Neural cell (in vitro differentiated cells): ENCODE measurements around the gene PLCB4. TPM values are rescaled to one million over a fixed set of nuclear protein-coding genes. Genes with fewer than 3 reads are reported as not detected.

Experiments
- H2AFZ ChIP-seq: fragments of 200-600, 300-800 bp; sonication (generic), shearing (Covaris generic); 2 replicates; pipeline ENCODE4 v1.6.0; 2014; ENCODE audit warnings: low read depth, mild to moderate bottlenecking, antibody characterized with exemption, low read length, moderate library complexity
- H3F3A ChIP-seq: fragments of 200-600 bp; shearing (Covaris generic); 2 replicates; pipeline ENCODE4 v1.6.1; 2016; ENCODE audit warnings: mild to moderate bottlenecking, moderate library complexity, mixed read lengths, antibody characterized with exemption, low read length; ENCODE audit not compliant: insufficient read depth, poor library complexity, severe bottlenecking
- H3K27ac ChIP-seq: fragments of 200-600, 300-800 bp; sonication (generic), shearing (Covaris generic); 2 replicates; pipeline ENCODE4 v1.5.1; 2014; ENCODE audit warnings: mild to moderate bottlenecking, low read length, moderate library complexity
- H3K27me3 ChIP-seq: fragments of 300-800, 200-600 bp; sonication (generic), shearing (Covaris generic); 2 replicates; pipeline ENCODE4 v1.6.0; 2014; ENCODE audit warnings: mild to moderate bottlenecking, low read depth, low read length, moderate library complexity; ENCODE audit not compliant: insufficient read depth
- H3K36me3 ChIP-seq: fragments of 300-800, 200-600 bp; sonication (generic), shearing (Covaris generic); 2 replicates; pipeline ENCODE4 v1.5.1; 2014; ENCODE audit warnings: mild to moderate bottlenecking, antibody characterized with exemption, low read length, moderate library complexity; ENCODE audit not compliant: insufficient read depth
- H3K4me2 ChIP-seq: fragments of 300-800, 200-600 bp; sonication (generic), shearing (Covaris generic); 2 replicates; pipeline ENCODE4 v1.6.0; 2014; ENCODE audit warnings: mild to moderate bottlenecking, low read length
- H3K4me3 ChIP-seq: fragments of 300-800, 200-600 bp; sonication (generic), shearing (Covaris generic); 2 replicates; pipeline ENCODE4 v1.5.1; 2014; ENCODE audit warnings: mild to moderate bottlenecking, low read length, moderate library complexity
- H3K79me2 ChIP-seq: fragments of 200-600 bp; shearing (Covaris generic); replicated peaks from 2 replicates; pipeline ENCODE4 v1.6.0; 2014; ENCODE audit warnings: mild to moderate bottlenecking, low read length, moderate library complexity; ENCODE audit not compliant: insufficient read depth
- H3K9ac ChIP-seq: fragments of 300-800, 200-600 bp; sonication (generic), shearing (Covaris generic); 2 replicates; pipeline ENCODE4 v1.6.1; 2016; ENCODE audit warnings: mild to moderate bottlenecking, low read length, mixed read lengths
- H3K9me2 ChIP-seq: fragments of 200-600 bp; shearing (Covaris generic); 2 replicates; pipeline ENCODE4 v1.6.1; 2016; ENCODE audit warnings: mild to moderate bottlenecking, low read length, mixed read lengths; ENCODE audit not compliant: insufficient read depth
- H3K9me3 ChIP-seq: fragments of 200-600, 300-800 bp; sonication (generic), shearing (Covaris generic); 2 replicates; pipeline ENCODE4 v1.6.1; 2016; ENCODE audit warnings: mild to moderate bottlenecking, mixed run types, low read length, moderate library complexity, mixed read lengths
- H4K20me1 ChIP-seq: fragments of 200-600 bp; shearing (Covaris generic); 2 replicates; pipeline ENCODE4 v1.6.1; 2016; ENCODE audit warnings: mild to moderate bottlenecking, mixed run types; ENCODE audit not compliant: insufficient read depth
- CTCF ChIP-seq: fragments of 450-650 bp; IDR thresholded peaks from 2 replicates; pipeline ENCODE4 v1.5.1; 2014; ENCODE audit warnings: antibody characterized with exemption, mild to moderate bottlenecking, moderate library complexity; ENCODE audit not compliant: poor library complexity, severe bottlenecking
- EP300 ChIP-seq: fragments of 450-650 bp; conservative IDR thresholded peaks from 2 replicates; pipeline ENCODE4 v1.6.1; 2014; ENCODE audit warnings: antibody characterized with exemption, mild to moderate bottlenecking, moderate library complexity; ENCODE audit not compliant: poor library complexity, severe bottlenecking
- EZH2 ChIP-seq: fragments of 200-600, 300-800 bp; shearing (Covaris generic), sonication (generic); IDR thresholded peaks from 2 replicates; pipeline ENCODE4 v1.6.1; 2014; ENCODE audit warnings: antibody characterized with exemption, low read length, borderline replicate concordance, mild to moderate bottlenecking; ENCODE audit not compliant: insufficient read depth, poor library complexity, severe bottlenecking
- MXI1 ChIP-seq: fragments of 450-650 bp; conservative IDR thresholded peaks from 2 replicates; pipeline ENCODE4 v1.6.1; 2014; ENCODE audit warnings: antibody characterized with exemption, mild to moderate bottlenecking; ENCODE audit not compliant: poor library complexity, severe bottlenecking
- POLR2AphosphoS5 ChIP-seq: IDR thresholded peaks from 2 replicates; pipeline ENCODE4 v1.6.1; 2012
- RAD21 ChIP-seq: fragments of 450-650 bp; conservative IDR thresholded peaks from 2 replicates; pipeline ENCODE4 v1.6.1; 2014; ENCODE audit warnings: antibody characterized with exemption, mild to moderate bottlenecking, moderate library complexity
- REST ChIP-seq: IDR thresholded peaks from 2 replicates; pipeline ENCODE4 v1.6.1; 2012; ENCODE audit warnings: borderline replicate concordance
- SMC3 ChIP-seq: fragments of 450-650 bp; conservative IDR thresholded peaks from 2 replicates; pipeline ENCODE4 v1.6.1; 2014; ENCODE audit warnings: antibody characterized with exemption, mild to moderate bottlenecking, moderate library complexity; ENCODE audit not compliant: poor library complexity
- TAF1 ChIP-seq: IDR thresholded peaks from 2 replicates; pipeline ENCODE4 v1.6.1; 2012; ENCODE audit warnings: low read depth
- polyA plus RNA-seq: library from polyadenylated mRNA; depleted of rRNA; stranded (reverse); fragments of >200 nt; gene quantifications from 2 replicates; pipeline ENCODE4 v1.2.3, GENCODE V29; 2014

Gene PLCB4
- polyA plus RNA-seq, 1 donor from 2014 or later, result 13.1 TPM

GRCh38 chr20:9223296-9223695 lies 154.4 kb downstream of the PLCB4 start:
- no peak for TF ChIP-seq TAF1
- no peak for TF ChIP-seq REST
- TF ChIP-seq CTCF, result no peak
- no peak for TF ChIP-seq EP300
- no peak for TF ChIP-seq MXI1
- no peak for TF ChIP-seq SMC3
- TF ChIP-seq POLR2AphosphoS5, result no peak
- no peak for TF ChIP-seq EZH2
- TF ChIP-seq RAD21, result no peak
- no peak overlapping the region for H3K27ac ChIP-seq
- no peaks in the 10 kb centered on the region for H3F3A ChIP-seq
- no peak overlapping the region for H2AFZ ChIP-seq
- H4K20me1 ChIP-seq, result no peaks in the 10 kb centered on the region
- no peak overlapping the region for H3K4me3 ChIP-seq
- H3K9ac ChIP-seq, result no peak overlapping the region
- no peaks in the 10 kb centered on the region for H3K27me3 ChIP-seq
- no peak overlapping the region for H3K4me2 ChIP-seq
- H3K9me3 ChIP-seq, result no peaks in the 10 kb centered on the region
- no peaks in the 10 kb centered on the region for H3K9me2 ChIP-seq
- H3K36me3 ChIP-seq, result no peaks in the 10 kb centered on the region
- no peaks in the 10 kb centered on the region for H3K79me2 ChIP-seq

- no peaks in the 10 kb centered on the region for H3K9me2 ChIP-seq
- H3K4me2 ChIP-seq, result no peak overlapping the region
- H3K27ac ChIP-seq, result no peak overlapping the region
- no peaks in the 10 kb centered on the region for H3K9me3 ChIP-seq
- H3K36me3 ChIP-seq, result no peaks in the 10 kb centered on the region
- H3K4me3 ChIP-seq, result no peak overlapping the region
- H3K9ac ChIP-seq, result no peak overlapping the region
- H4K20me1 ChIP-seq, result no peaks in the 10 kb centered on the region
- no peaks in the 10 kb centered on the region for H3F3A ChIP-seq
- no peaks in the 10 kb centered on the region for H3K27me3 ChIP-seq
- H3K79me2 ChIP-seq, result no peaks in the 10 kb centered on the region
- H2AFZ ChIP-seq, result no peak overlapping the region
- TF ChIP-seq EP300 (no peak), EZH2 (no peak), MXI1 (no peak), CTCF (no peak), REST (no peak), RAD21 (no peak), TAF1 (no peak), POLR2AphosphoS5 (no peak), SMC3 (no peak)
Measured at GRCh38 chr20:9225879-9226278, 157.0 kb downstream of the PLCB4 start.
